Thoracic aorta (tissue), 2 donors: ENCODE data around the gene INSYN1. TPM values are rescaled to one million over a fixed set of nuclear protein-coding genes. Genes with fewer than 3 reads are reported as not detected.

ENCODE experiments used
- ATAC-seq: fragments of 150-250 bp; one replicate; pipeline ENCODE4 v1.8.0; 2017; ENCODE audit warnings: low read depth; ENCODE audit not compliant: insufficient number of reproducible peaks, low FRiP score
- DNase-seq: peaks from one replicate; pipeline ENCODE4 v3.0.0-alpha.2; 2020; ENCODE audit warnings: low spot score
- H3K27ac ChIP-seq, 2 donors: fragments of 200-600 bp; sonication (generic); 1 replicate in 1 of 2; 2 replicates in 1 of 2; pipeline ENCODE4 v1.5.1; 2016; ENCODE audit warnings: mild to moderate bottlenecking in 2 of 2, moderate library complexity in 2 of 2
- H3K27me3 ChIP-seq: fragments of 200-600 bp; sonication (generic); replicated peaks from 2 replicates; pipeline ENCODE4 v1.6.0; 2016; ENCODE audit warnings: mild to moderate bottlenecking; ENCODE audit not compliant: insufficient read depth
- H3K36me3 ChIP-seq: fragments of 200-600 bp; sonication (generic); one replicate; pipeline ENCODE4 v1.5.1; 2016
- H3K4me1 ChIP-seq, 2 donors: fragments of 200-600 bp; sonication (generic); 1 replicate in 1 of 2; 2 replicates in 1 of 2; pipeline versions ENCODE4 v1.5.1 to v1.6.0; 2016; ENCODE audit warnings: low read depth in 2 of 2, mild to moderate bottlenecking in 1 of 2; ENCODE audit not compliant: control insufficient read depth in 1 of 2
- H3K4me3 ChIP-seq: fragments of 200-600 bp; sonication (generic); 2 replicates; pipeline ENCODE4 v1.5.1; 2016; ENCODE audit warnings: mild to moderate bottlenecking
- H3K9me3 ChIP-seq: fragments of 200-600 bp; sonication (generic); 2 replicates; pipeline ENCODE4 v1.5.1; 2016
- total RNA-seq, 2 donors: library from RNA; depleted of rRNA; stranded (reverse); fragments of >200 nt; gene quantifications; one replicate each; pipeline versions ENCODE4 v1.1.0 to v1.2.3, GENCODE V29; 2016
- TF ChIP-seq, protein P1 (sequence below): fragments of 200-600 bp; sonication (generic); IDR thresholded peaks from one replicate; pipeline ENCODE4 v1.5.1; 2019; ENCODE audit warnings: antibody characterized with exemption

Gene INSYN1
- total RNA-seq, 2 donors from 2014 or later = 10.6 to 15.2 TPM

DNA sequence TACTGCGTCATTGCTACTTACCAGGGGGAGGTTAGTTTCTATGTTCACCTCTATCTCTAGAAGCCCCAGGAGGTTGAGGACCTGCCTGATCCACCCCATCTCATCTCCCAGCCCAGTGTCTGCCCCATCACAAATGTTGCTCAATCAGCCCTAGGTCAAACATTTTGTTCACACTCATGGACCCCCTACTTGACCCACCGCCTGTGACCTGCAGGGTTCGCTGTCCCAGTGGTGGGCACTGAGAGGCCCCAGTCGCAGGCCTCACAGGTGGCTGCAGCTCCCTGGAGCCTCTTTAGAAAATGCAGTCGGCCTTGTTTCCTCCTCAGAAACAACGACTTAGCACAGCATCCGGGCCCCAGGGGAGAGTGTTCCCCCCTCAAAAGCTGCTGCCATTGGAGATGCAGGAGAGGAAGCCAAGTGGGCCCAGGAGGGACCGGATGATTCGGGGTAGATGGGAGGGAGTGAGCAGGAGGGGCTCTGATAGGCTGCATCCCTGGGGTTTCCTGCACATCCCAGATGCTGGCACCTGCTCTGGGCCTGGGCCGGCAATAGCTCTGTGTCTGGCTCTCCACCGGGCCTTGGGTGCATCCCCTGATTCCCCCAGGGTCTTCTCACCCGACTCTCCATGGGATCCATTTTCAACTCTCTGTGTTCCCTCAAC is 18.4 kb upstream of the INSYN1 start:
- ATAC-seq (no peak), DNase-seq (no peak)
- no peaks in the 10 kb centered on the region for H3K9me3 ChIP-seq
- TF ChIP-seq, protein P1, sequence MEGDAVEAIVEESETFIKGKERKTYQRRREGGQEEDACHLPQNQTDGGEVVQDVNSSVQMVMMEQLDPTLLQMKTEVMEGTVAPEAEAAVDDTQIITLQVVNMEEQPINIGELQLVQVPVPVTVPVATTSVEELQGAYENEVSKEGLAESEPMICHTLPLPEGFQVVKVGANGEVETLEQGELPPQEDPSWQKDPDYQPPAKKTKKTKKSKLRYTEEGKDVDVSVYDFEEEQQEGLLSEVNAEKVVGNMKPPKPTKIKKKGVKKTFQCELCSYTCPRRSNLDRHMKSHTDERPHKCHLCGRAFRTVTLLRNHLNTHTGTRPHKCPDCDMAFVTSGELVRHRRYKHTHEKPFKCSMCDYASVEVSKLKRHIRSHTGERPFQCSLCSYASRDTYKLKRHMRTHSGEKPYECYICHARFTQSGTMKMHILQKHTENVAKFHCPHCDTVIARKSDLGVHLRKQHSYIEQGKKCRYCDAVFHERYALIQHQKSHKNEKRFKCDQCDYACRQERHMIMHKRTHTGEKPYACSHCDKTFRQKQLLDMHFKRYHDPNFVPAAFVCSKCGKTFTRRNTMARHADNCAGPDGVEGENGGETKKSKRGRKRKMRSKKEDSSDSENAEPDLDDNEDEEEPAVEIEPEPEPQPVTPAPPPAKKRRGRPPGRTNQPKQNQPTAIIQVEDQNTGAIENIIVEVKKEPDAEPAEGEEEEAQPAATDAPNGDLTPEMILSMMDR = no peak
- no peaks in the 10 kb centered on the region for H3K36me3 ChIP-seq
- no peaks in the 10 kb centered on the region for H3K27me3 ChIP-seq
- H3K4me3 ChIP-seq = no peak overlapping the region
- H3K27ac ChIP-seq = no peak overlapping the region
- peaks cover 7 to 21% of the 10 kb centered on the region in 2 donors for H3K4me1 ChIP-seq

- TF ChIP-seq, protein P1 = no peak
- no peak overlapping the region for H3K4me3 ChIP-seq
- ATAC-seq = no peak
Measured at GRCh38 chr15:73770050-73770449, 16.9 kb upstream of the INSYN1 start.

DNA sequence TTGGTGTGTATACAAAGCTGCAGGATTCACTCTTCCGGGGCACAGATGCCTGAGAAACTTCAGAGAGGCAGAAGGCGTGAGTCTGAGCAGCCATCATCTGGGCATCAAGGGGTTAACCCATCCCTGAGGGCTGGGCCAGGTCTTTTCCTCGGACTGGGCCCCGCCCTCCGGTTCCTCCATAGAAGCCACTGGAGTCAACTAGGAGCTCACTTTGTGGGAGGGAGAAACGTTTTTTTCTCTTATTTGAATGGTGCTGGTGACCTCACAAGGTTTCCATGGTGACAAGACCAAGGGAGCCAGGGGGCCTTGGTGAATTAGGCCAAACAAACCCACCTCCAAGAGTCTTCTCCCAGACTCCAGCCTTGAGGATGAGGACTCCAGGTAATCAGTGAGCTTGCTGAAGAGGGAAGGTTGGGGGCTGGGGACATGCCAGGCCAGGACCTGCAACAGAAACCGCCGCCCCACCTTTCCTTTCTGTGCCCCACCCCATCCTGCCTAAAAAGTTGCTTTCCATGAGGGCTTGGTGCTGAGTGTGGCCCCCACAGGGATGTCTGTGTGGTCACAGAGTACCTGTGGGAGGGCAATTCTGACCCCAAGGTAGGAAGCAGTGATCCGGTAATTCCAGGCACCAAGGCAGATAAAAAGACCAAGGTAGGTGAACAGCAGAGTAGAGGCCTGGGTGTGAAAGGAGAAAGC is 14.8 kb upstream of the INSYN1 start:
- no peaks in the 10 kb centered on the region for H3K4me1 ChIP-seq
- no peaks in the 10 kb centered on the region for H3K27me3 ChIP-seq
- TF ChIP-seq, protein P1 = no peak
- no peaks in the 10 kb centered on the region for H3K36me3 ChIP-seq
- no peak overlapping the region for H3K27ac ChIP-seq
- no peaks in the 10 kb centered on the region for H3K9me3 ChIP-seq
- no peak for DNase-seq
- no peak overlapping the region for H3K4me3 ChIP-seq
- ATAC-seq = no peak

More at GRCh38 chr15:73770050-73770449, 16.9 kb upstream of the INSYN1 start:
- Histone ChIP-seq H3K9me3 (no peaks in the 10 kb centered on the region), H3K27me3 (no peaks in the 10 kb centered on the region), H3K36me3 (no peaks in the 10 kb centered on the region), H3K27ac (no peak overlapping the region), H3K4me1 (peaks cover 4 to 12% of the 10 kb centered on the region in 2 donors)
- DNase-seq = no peak

DNA sequence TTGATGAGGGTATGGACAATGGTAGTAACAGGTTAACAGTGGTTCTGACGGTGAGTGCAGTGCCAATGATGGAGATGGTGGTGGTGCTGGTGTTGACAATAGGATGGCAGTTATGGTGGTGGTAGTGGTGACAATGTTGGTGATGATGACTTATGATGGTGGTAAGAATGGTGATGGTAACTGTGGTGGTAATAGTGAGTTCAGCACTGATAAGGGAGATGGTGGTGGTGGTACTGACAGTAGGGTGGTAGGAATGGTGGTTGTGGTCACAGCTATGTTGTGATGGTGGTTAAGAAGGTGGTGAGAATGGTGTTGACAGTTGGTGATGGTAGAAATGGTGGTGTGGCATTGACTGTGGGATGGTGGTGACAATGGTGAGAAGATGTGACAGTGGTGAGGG is 13.4 kb upstream of the INSYN1 start:
- Histone ChIP-seq H3K4me3 (no peak overlapping the region), H3K27me3 (no peaks in the 10 kb centered on the region), H3K27ac (no peak overlapping the region), H3K9me3 (no peaks in the 10 kb centered on the region), H3K4me1 (no peaks in the 10 kb centered on the region), H3K36me3 (no peaks in the 10 kb centered on the region)
- TF ChIP-seq, protein P1 = no peak
- ATAC-seq (no peak), DNase-seq (no peak)

DNA sequence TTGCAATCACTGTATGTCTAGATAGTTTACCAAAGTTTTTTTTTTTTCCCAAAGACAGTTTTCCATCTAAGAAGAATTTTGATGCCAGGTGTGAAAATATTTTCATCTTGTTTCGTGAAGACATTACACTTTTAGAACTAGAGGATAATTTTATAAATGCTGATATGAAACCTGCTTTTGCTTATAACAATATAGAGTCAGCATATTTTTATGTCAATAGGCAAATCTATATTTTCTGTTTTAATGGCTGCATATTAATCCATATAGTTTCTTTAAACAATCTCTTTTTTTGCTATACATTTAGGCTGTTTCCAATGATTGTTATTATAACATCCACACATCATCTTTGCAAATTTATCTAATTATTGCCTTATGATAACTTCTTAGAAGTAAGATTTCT is 12.6 kb upstream of the INSYN1 start:
- Histone ChIP-seq H3K4me3 (no peak overlapping the region), H3K27me3 (no peaks in the 10 kb centered on the region), H3K4me1 (no peaks in the 10 kb centered on the region), H3K27ac (no peak overlapping the region), H3K36me3 (no peaks in the 10 kb centered on the region), H3K9me3 (no peaks in the 10 kb centered on the region)
- TF ChIP-seq, protein P1 = no peak
- DNase-seq (no peak), ATAC-seq (no peak)
